Activated naive CD4-positive, alpha-beta T cell treated with anti-CD3 and anti-CD28 coated beads for 36 hours (primary cell): ENCODE results near the gene VAPB. TPM values are rescaled to one million over a fixed set of nuclear protein-coding genes. Genes with fewer than 3 reads are reported as not detected.

ENCODE experiments used
- CTCF ChIA-PET: fragments of 350-600 bp; sonication (Branson Sonifier 250); formaldehyde crosslinking; loops from one replicate; lab custom pipeline; 2021; ENCODE audit warnings: antibody characterized with exemption; lab: Charles Lee
- DNase-seq: peaks from one replicate; pipeline ENCODE4 v3.0.0-alpha.2; 2020
- H3K27ac Mint-ChIP-seq: one replicate; pipeline ENCODE4 v1.8.0; 2021; ENCODE audit warnings: mild to moderate bottlenecking, mixed read lengths
- H3K27me3 Mint-ChIP-seq: one replicate; pipeline ENCODE4 v1.8.0; 2021; ENCODE audit warnings: low read depth, mixed read lengths
- H3K36me3 Mint-ChIP-seq: one replicate; pipeline ENCODE4 v1.8.0; 2021; ENCODE audit warnings: low read depth, mixed read lengths
- H3K4me1 Mint-ChIP-seq: one replicate; pipeline ENCODE4 v1.8.0; 2021; ENCODE audit warnings: low read depth, mixed read lengths
- H3K4me3 Mint-ChIP-seq: one replicate; pipeline ENCODE4 v1.8.0; 2021; ENCODE audit warnings: mild to moderate bottlenecking, moderate library complexity, mixed read lengths
- H3K9me3 Mint-ChIP-seq: one replicate; pipeline ENCODE4 v1.8.0; 2021; ENCODE audit warnings: mixed read lengths
- intact Hi-C: fragments of 100-400 bp; cut with micrococcal nuclease; formaldehyde crosslinking; loops from one replicate; pipeline ENCODE4 v1.15.1; 2023
- total RNA-seq, 2 experiments: library from RNA; stranded (reverse); gene quantifications; one replicate each; pipeline ENCODE4 v1.2.3, GENCODE V29; 2021

Gene VAPB
- total RNA-seq, 2 experiments from 2014 or later = 26.8 to 27.9 TPM

DNA sequence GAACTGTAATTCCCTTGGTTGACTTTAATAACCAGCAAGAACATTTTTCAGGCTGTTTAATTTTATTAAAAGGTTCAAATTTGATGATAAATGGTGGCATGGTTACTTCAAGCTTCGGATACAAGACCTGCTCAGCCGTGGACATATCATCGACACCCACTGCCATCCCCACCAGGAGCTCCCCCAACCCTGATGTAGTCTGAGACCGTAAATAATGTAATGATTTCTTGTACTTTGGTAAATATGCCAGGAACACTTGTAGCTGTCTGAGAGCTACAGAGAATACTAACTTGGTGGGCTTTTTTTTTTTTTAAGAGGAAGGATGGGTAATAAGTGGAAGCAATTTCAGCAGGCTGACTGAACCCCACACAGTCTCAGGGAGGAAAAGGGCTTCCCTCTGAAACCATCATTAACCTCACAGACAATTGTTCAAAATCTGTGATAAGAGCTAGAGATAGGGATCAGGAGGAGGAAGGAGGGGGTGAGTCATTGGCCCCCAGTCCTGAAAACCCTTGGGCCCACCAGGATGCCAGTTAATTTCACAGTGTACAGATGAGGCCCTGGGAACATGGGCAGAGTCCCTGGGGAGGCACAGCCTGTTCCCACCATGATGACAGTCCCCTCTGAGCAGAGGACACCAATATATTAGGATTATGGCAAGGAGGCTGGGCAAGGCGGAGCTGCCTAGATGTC is 70.2 kb downstream of the VAPB start:
- Mint-ChIP-seq H3K27me3 (no peaks in the 10 kb centered on the region), H3K27ac (no peak overlapping the region), H3K36me3 (peaks cover 7% of the 10 kb centered on the region), H3K4me1 (no peaks in the 10 kb centered on the region), H3K4me3 (no peak overlapping the region), H3K9me3 (peaks cover 2% of the 10 kb centered on the region)
- CTCF ChIA-PET = interaction anchor here (1.0 kb wide), 1 partner anchor 30 kb away, joined by 3 read pairs; no protein-coding TSS in a partner anchor
- no peak for DNase-seq
- intact Hi-C loops = no loop called here

GRCh38 chr20:58461104-58461503 is 72.1 kb downstream of the VAPB start:
- Mint-ChIP-seq H3K36me3 (peaks cover 6% of the 10 kb centered on the region), H3K27me3 (no peaks in the 10 kb centered on the region), H3K4me1 (no peaks in the 10 kb centered on the region), H3K4me3 (no peak overlapping the region), H3K9me3 (no peaks in the 10 kb centered on the region), H3K27ac (no peak overlapping the region)
- CTCF ChIA-PET = no interaction called here
- intact Hi-C loops = no loop called here
- DNase-seq = no peak

DNA sequence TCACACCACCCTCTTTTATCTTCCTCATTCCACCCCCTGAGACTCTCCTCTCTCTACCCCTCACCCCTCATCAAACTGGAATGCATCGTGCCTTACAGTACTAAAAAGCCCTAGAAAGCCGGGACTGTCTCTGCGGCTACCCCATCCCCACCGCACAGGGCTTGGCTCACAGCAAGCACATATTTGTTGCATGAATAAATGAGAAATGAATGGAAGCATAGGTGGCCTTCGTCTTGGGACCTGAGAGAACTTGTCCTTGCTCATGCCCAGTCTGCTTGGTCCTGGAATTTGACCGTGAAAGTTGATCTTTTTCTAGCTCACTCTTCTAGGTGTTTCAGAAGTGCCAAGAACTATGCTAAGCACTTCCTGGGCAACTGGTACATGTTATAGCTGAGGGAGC is 72.9 kb downstream of the VAPB start:
- Mint-ChIP-seq H3K27me3 (peaks cover 3% of the 10 kb centered on the region), H3K9me3 (no peaks in the 10 kb centered on the region), H3K4me3 (no peak overlapping the region), H3K36me3 (peaks cover 2% of the 10 kb centered on the region), H3K27ac (no peak overlapping the region), H3K4me1 (no peaks in the 10 kb centered on the region)
- CTCF ChIA-PET = no interaction called here
- intact Hi-C loops = no loop called here
- DNase-seq = no peak

DNA sequence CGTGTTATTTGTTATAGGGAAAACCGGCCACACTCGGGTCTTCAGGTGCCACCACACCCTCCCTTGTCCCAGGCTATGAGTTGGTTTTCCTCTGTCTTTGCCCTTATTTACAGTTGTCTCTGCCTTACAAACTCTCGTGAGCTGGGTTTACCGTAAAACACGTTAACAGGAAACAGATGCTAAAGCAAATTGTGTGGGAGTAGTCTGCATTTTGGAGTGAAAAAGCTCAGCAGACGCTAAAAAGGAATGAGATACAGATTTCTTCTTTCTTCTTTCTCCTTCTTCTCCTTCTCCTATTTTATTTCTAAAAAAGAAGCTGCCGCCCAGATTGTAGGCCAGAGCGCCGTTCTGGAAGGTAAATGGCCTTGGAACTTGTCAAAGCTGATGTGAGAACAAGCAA is 74.2 kb downstream of the VAPB start:
- Mint-ChIP-seq H3K27me3 (peaks cover 6% of the 10 kb centered on the region), H3K9me3 (no peaks in the 10 kb centered on the region), H3K36me3 (no peaks in the 10 kb centered on the region), H3K27ac (no peak overlapping the region), H3K4me1 (no peaks in the 10 kb centered on the region), H3K4me3 (no peak overlapping the region)
- CTCF ChIA-PET = interaction anchor here (0.6 to 1.2 kb wide), 6 partner anchors 12 to 229 kb away, joined by 3 to 5 read pairs (median 3); no protein-coding TSS in a partner anchor
- intact Hi-C loops = no loop called here
- no peak for DNase-seq

DNA sequence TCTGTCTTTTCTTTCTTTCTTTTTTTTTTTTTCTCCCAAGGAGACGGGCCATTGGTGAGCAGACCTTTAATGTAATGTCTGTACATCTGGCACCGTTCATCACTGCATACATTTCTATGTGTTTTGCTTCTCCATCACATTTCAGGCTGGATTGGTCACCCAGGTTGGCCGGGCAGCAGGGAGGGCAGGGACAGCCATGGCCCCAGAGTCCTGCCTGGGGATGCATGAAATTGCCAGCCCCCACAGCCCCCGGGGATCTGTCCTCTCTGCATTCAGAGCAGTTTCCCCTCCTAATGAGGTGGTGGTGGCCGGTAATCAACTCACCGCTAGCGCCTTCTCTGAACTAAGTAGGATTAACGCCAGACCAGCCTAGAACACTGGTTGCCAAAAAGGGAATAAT is 75.8 kb downstream of the VAPB start:
- Mint-ChIP-seq H3K36me3 (no peaks in the 10 kb centered on the region), H3K27ac (no peak overlapping the region), H3K9me3 (no peaks in the 10 kb centered on the region), H3K27me3 (peaks cover 6% of the 10 kb centered on the region), H3K4me3 (no peak overlapping the region), H3K4me1 (no peaks in the 10 kb centered on the region)
- CTCF ChIA-PET = no interaction called here
- intact Hi-C loops = no loop called here
- no peak for DNase-seq

GRCh38 chr20:58466095-58466708 is 77.2 kb downstream of the VAPB start:
- CTCF ChIA-PET = no interaction called here
- Mint-ChIP-seq H3K36me3 (no peaks in the 10 kb centered on the region), H3K4me3 (no peak overlapping the region), H3K27me3 (peaks cover 6% of the 10 kb centered on the region), H3K27ac (no peak overlapping the region), H3K4me1 (no peaks in the 10 kb centered on the region), H3K9me3 (no peaks in the 10 kb centered on the region)
- intact Hi-C loops = no loop called here
- no peak for DNase-seq

- DNase-seq = no peak
- Mint-ChIP-seq H3K4me3 (no peak overlapping the region), H3K4me1 (no peaks in the 10 kb centered on the region), H3K9me3 (no peaks in the 10 kb centered on the region), H3K27me3 (peaks cover 6% of the 10 kb centered on the region), H3K36me3 (no peaks in the 10 kb centered on the region), H3K27ac (no peak overlapping the region)
- intact Hi-C loops = no loop called here
- CTCF ChIA-PET = no interaction called here
Measured at GRCh38 chr20:58466729-58467571, 77.9 kb downstream of the VAPB start.

- Mint-ChIP-seq H3K4me3 (no peak overlapping the region), H3K4me1 (no peaks in the 10 kb centered on the region), H3K9me3 (no peaks in the 10 kb centered on the region), H3K36me3 (no peaks in the 10 kb centered on the region), H3K27me3 (peaks cover 6% of the 10 kb centered on the region), H3K27ac (no peak overlapping the region)
- intact Hi-C loops = no loop called here
- no peak for DNase-seq
- CTCF ChIA-PET = no interaction called here
Measured at GRCh38 chr20:58467572-58468527, 78.8 kb downstream of the VAPB start.

DNA sequence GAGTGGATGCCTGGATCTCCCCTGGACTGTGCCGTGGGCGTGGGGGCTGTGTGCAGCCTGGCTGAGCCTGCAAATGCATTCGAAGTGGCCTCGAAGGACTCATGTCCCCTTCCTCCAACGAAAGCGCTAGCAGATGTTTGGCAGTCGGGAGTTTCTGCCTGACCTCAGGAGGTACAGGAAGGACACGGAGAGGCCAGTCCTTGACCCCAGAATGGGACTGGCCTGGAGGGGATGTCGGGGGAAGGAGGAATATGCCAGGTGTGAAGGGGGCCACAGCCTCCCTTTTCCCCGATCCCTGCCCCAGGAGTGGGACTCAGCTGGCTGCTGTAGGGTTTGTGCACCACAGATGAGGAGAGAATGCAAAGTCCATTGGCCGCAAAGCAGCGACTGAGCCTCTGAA is 80.6 kb downstream of the VAPB start:
- DNase-seq = no peak
- intact Hi-C loops = no loop called here
- Mint-ChIP-seq H3K9me3 (no peaks in the 10 kb centered on the region), H3K27ac (no peak overlapping the region), H3K36me3 (no peaks in the 10 kb centered on the region), H3K4me1 (no peaks in the 10 kb centered on the region), H3K27me3 (peaks cover 6% of the 10 kb centered on the region), H3K4me3 (no peak overlapping the region)
- CTCF ChIA-PET = no interaction called here

DNA sequence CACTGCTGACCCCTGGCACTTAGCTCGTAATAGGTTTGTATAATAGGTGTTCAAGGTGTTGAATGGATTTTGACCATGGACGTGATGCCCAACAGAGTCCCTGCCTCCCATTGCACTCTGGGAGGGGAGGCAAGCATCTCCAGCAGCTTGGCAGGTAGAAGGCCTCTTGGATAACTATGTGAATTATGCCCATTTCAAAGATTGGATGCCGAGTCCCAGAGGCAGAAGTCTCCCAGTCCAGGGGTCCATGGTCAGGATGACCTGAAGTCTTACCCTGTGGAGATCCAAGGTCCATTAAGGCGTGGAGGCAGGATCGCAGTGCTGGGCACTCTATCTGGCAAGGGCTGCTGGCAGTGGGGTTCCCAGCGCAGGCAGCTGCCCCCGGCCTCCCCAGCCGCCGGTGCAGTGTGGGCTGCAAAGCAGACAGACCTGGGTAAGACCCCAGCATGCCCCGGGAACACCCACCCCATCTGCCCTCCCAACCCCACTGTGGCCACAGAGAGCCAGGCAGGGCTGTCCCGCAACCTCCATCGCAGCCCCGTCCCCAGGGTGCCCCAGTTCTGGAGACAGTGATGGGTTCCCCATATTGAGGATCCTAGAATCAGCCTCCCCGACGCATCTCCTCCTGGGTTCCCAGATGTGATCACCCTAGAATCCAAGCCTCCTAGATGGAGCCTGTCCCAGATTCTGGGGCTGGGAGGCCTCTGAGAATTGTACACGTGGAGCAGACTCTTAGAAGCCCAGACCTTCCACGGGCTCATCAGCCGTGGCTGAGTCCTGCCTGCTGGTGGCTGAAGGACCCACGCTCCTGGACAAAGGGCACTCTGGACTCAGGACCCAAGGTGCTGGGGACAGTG is 81.5 kb downstream of the VAPB start:
- no peak overlapping the region for H3K27ac Mint-ChIP-seq

More for the DNA sequence above, 81.5 kb downstream of the VAPB start:
- no peaks in the 10 kb centered on the region for H3K36me3 Mint-ChIP-seq
- H3K4me1 Mint-ChIP-seq = no peaks in the 10 kb centered on the region
- no peak for DNase-seq
- H3K27me3 Mint-ChIP-seq = peaks cover 6% of the 10 kb centered on the region
- no peaks in the 10 kb centered on the region for H3K9me3 Mint-ChIP-seq
- CTCF ChIA-PET = no interaction called here
- intact Hi-C loops = no loop called here
- H3K4me3 Mint-ChIP-seq = no peak overlapping the region
